Occipital lobe (tissue), 2 donors: Measurements from ENCODE around the gene ZNF581. TPM values are rescaled to one million over a fixed set of nuclear protein-coding genes. Genes with fewer than 3 reads are reported as not detected.

Experiments
- DNase-seq: peaks from one replicate; lab custom pipeline; 2025; lab: John Stamatoyannopoulos, UW
- total RNA-seq: library from RNA; depleted of rRNA; stranded (reverse); fragments of >200 nt; gene quantifications from one replicate; pipeline ENCODE4 v1.2.3, GENCODE V29; 2014

Gene ZNF581
- total RNA-seq, 1 donor from 2014 or later: 5.6 TPM

GRCh38 chr19:55648585-55649267, 5.3 kb downstream of the ZNF581 start:
- no peak for DNase-seq

- DNase-seq: no peak
These were observed 6.0 kb downstream of the ZNF581 start for GRCh38 chr19:55649268-55650125.

DNA sequence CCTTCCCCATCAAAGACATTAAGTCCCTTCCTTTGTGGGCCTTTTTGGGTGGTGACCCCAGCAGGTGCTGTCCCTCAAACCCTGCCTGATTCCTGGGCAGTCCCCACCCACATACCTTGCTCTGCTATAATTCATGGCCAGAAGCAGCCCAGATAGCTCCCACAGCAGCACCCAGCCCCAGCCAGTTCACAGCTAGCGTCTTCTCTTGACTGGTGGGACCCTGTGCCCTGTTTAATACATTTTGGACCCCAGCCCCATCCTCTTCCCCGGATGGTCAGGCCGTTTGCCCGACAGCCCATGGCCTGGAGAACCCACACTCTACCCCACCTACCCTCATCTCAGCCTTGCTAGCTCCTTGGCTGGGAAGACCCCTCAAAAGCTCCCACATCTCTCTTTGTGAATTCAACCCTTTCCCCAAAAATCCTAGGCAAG, 6.7 kb downstream of the ZNF581 start:
- no peak for DNase-seq

DNA sequence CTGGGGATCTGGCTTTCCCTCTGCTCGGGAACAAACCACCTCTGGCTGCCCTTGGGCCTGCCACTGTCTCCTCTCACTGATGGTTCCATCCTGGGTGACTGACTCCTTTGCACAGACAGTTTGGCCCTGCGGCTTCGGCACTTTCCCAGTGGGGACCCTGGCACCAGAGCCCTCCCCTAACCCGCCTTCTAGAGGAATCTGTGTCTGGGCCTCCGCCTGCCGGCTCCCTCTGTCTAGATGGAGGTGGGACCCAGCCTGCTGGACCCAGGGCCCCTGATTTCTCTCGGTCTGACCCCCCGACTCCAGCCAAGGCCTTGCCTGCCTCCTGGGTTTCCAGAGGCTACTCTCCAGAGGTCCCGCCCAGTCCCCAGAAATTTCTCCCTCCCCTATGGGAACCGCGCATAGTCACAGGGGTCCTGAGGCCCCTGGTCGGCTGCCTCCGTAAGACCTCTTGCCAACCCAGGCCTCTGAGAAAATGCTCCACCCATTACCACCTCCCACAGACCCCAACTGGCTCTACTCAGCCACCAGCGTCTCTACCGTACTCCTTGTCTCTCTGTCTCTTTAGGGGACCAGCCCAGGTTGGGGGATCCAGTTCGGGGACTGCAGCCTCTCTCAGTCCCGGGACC, 7.3 kb downstream of the ZNF581 start:
- no peak for DNase-seq

DNA sequence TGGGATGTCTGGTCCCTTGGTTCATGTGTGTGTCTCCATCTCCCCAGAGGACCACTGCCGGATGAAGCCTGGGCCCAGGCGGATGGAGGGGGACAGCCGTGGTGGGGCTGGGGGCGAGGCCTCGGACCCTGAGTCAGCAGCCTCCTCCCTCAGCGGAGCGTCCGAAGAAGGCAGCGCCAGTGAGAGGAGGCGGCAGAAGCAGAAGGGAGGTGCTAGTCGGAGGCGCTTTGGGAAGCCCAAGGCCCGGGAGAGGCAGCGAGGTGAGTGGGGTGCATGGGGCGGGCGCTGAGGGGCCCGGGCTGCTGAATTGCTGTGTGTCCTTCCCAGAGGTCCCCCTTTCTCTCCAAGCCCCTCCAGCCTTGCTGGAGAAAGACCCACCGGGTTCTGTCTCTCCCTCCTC, 7.8 kb downstream of the ZNF581 start:
- DNase-seq: no peak

DNA sequence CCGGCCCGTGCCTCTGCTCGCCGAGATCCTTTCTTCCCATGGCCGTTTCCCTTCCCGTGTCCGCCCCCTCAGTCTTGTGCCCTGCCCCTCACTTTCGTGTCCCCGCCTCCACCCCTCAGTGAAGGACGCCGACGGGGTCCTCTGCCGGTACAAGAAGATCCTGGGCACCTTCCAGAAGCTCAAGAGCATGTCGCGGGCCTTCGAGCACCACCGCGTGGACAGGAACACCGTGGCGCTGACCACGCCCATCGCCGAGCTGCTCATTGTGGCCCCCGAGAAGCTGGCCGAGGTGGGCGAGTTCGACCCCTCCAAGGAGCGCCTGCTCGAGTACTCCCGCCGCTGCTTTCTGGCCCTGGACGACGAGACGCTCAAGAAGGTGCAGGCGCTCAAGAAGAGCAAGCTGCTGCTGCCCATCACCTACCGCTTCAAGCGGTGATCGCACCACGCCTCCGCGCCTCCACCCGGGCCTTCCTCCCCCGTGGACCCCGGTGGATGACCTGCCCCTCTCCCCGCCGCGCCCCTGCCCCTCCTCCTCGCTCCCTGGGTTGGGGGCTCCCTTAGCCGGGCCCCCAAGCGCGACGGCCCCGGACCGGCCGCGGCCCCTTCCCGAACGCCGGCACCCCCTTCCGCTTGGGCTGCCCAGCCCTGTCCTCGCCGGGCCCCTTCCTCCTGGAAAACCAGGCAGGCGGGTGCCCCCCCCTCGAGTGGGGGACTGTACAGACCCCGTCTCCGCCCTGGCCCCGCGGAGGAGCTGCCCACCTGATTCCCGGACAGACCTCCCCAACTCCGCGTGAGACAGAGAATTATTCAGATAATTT, 9.1 kb downstream of the ZNF581 start:
- no peak for DNase-seq

- DNase-seq: peak; percentile 93
These were observed 10.3 kb downstream of the ZNF581 start for GRCh38 chr19:55653651-55654322.

DNA sequence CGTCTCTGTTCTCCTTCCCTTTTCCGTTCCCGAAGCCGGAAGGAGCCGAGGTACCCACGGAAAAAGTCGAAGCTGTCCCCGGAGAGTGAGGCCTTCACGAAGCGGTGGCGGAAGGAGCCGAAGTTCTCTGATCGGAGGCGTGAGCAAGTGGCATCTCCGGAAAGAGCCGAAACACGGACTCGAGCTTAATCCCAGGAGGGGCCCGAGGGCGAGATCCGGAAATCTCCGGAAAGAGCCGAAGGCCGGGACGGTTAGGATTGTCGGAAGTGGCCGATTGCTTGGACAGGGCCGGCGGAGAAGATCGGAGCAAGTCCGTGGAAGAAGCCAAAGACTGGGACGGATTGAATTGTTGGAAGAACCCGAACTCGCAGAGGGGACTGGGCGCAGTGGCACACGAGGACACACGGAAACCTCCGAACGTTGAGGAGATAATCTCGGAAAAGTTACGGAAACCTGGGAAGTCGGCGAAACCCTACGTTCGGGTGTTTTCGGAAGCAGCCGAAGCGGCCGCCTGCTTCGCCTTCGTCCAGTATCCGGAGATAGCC, 10.9 kb downstream of the ZNF581 start:
- DNase-seq: peak; percentile 96

DNA sequence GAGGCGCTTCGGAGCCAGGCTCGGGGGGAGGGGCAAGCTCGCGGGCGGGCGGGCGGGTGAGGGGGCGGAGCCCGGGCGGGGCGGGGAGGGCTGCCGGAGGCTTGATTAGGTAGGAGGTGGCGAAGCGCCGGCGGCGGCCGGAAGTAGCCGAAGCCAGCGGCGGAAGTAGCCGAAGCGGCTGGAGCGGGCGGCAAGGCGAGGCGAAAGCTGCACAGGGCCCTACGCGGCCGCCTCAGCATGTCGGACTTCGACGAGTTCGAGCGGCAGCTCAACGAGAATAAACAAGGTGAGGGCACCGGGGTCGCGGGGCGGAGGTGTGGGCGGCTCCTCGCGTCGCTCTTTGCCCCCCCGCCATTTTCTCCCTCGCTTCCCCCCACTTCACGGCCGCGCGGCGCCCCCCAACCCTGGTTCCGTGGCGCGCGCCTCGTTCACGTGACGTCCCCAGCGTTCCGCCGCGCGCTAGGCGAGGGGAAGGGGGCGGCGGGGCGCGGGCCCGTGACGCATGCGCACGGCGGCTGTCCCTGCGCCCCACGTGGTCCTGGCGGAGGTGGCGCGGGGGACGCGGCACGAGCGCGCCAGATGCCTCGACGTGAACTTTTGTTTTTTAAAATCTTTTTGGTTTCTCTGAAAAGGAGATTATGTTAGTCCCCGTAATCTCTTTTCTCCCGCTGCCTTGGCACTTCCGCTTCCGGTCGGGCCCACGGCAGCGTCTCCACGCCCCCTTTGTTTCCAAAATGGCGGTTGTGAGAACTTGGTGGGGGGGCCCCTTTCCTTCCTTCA, 11.6 kb downstream of the ZNF581 start, which contains the start of gene U2AF2:
TSS of gene U2AF2 (plus strand) at position 168 of the 780 bp plus-strand sequence. CDS start at position 238, 70 bp downstream.
- DNase-seq: peak; percentile 91

- no peak for DNase-seq
These were observed 12.2 kb downstream of the ZNF581 start for GRCh38 chr19:55655648-55656040.

- no peak for DNase-seq
These were observed 13.1 kb downstream of the ZNF581 start for GRCh38 chr19:55656552-55656951.

DNA sequence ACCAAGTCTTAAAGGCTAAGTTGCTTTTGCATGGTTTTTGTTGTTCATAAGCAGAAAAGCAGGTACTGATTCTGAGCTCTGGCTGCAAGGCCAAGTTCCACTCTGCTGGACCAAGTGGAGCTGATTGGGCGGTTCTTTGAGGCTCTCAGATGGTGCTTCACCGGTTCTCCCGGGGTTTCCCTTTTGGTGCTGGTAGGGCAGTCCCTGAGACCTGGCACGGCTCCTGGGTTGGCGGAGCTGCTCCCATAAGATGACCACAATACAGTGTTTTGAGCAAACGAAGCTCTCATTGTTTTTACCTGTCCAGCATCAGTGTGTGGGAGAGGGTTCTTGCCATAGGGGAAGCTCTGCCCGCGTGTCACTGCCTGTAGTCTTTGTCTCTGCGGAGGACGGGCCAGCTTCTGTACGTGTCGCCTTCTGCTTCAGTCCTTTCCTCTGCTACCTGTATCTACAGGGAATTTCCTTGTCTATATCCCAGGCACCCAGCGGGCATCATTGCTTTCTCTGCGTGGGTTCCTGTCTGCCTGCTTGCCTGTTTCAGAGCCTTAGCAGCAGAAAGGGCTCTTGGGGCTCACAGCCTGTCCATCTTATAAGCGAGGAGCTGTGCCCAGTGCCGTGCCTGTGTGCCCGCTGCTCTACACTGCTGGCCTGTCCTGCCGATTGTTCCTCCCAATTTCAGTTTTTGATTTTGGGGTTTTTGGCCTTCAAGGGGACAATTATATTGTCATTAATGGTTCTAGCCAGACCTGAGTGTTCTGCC, 13.7 kb downstream of the ZNF581 start:
- DNase-seq: no peak

- DNase-seq: no peak
These were observed 15.5 kb downstream of the ZNF581 start for GRCh38 chr19:55658846-55659459.

DNA sequence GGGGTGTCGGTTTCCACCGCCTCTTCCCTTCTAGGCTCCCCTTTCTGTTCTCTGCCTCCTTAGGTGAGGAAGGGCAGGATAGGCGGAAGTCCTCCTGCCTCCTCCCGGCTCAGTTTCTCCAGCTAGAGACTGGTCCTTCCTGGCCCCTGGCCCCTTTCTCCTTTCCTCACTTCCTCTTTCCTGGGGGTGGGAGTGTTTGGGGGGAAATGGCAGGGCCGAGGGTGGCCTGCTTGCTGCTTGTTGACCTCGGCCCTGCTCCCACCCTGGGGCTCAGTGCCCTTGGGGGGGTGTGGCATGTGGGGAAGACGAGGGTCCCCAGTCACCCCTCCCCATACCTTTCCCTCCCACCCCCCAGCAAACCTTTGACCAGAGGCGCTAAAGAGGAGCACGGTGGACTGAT, 16.4 kb downstream of the ZNF581 start:
- DNase-seq: no peak

- no peak for DNase-seq
These were observed 17.0 kb downstream of the ZNF581 start for GRCh38 chr19:55660404-55660803.

DNA sequence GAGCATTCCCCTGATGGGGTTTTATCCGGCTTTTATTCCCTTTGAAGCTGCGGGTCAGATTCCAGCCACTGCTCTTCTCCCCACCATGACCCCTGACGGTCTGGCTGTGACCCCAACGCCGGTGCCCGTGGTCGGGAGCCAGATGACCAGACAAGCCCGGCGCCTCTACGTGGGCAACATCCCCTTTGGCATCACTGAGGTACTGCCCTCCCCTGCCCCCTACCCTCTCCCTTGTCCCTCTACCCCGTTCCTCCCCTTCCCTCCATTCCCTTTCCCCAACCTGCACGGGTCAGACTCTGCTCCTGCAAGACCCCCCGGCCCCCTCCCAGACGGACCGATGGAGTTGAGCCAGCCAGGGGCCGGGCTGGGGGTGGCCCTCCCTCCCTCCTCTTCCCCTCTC, 17.5 kb downstream of the ZNF581 start:
- DNase-seq: no peak

GRCh38 chr19:55661826-55662225, 18.4 kb downstream of the ZNF581 start:
- DNase-seq: no peak

DNA sequence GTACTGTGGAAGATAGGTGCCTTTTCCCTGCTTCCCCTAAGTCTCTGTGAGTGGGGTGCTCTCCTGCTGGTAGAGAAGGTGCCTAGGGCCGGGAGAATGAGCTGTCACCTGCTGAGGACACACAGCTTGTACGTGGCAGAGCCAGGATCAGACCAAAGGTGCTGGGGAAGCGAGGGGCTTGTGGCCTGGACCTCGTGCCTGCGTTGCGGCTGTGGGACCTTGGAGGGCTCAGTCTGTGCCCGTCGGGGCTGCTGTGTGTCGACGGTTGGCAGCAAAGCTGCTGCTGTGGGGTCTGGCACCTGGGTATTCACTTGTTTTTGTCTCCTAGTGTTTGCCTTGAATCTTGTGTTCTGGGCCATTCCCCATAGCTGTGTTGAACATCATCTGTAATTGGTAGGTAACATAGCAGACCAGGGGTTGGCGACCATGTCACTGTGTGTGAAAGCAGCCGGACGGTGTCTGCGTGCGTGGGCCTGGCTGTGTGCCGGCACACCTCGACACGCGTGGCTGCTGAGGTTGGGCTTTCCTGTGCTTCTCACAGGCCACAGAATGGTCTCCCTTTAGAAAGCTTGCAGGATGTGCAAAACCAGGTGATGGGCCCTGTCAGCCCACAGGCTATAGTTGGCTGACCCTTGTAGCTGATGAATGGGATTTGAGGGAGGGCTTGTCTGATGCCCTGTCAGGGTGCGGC, 20.5 kb downstream of the ZNF581 start:
- no peak for DNase-seq
